ENCODE data around the gene PIGS. TPM values are rescaled to one million over a fixed set of nuclear protein-coding genes. Genes with fewer than 3 reads are reported as not detected.

PIGS gene
- total and polyA plus RNA-seq, 12 donors = 9.0 to 69.3 (median 48.5) TPM

GRCh38 chr17:28573040-28573380 lies 1.7 kb upstream of the PIGS start:
- DNase-seq (no peak), ATAC-seq (no peak)
- no peak overlapping the region for H3K4me3 ChIP-seq
- TF ChIP-seq CTCF (IDR thresholded peaks at IDR 0.05) = no peak
- H3K27me3 ChIP-seq = no peaks in the 10 kb centered on the region
- H3K9me3 ChIP-seq = no peaks in the 10 kb centered on the region
- H3K27ac ChIP-seq = no peak overlapping the region
- H3K36me3 ChIP-seq = peaks cover 0 to 21% (median 0%) of the 10 kb centered on the region in 9 donors
- intact Hi-C loops (cut with DNase I) = no loop called here
- H3K4me1 ChIP-seq = peaks cover 5 to 66% (median 48%) of the 10 kb centered on the region in 9 donors

GRCh38 chr17:28572259-28573039 lies 1.1 kb upstream of the PIGS start:
- intact Hi-C loops (cut with DNase I) = no loop called here
- Histone ChIP-seq H3K36me3 (peaks cover 0 to 25% (median 0%) of the 10 kb centered on the region in 9 donors), H3K4me1 (peaks cover 5 to 66% (median 48%) of the 10 kb centered on the region in 9 donors), H3K4me3 (peak overlapping the region in 9 of 10 donors; percentile 78 to 99 (median 97)), H3K27me3 (no peaks in the 10 kb centered on the region), H3K27ac (peak overlapping the region in 9 of 10 donors; percentile 83 to 92 (median 87)), H3K9me3 (no peaks in the 10 kb centered on the region)
- DNase-seq (peak in 1 of 2 donors; percentile 20), ATAC-seq (no peak)
- 60 to 72% methylated on average over 5 of the region's 5 CpGs for WGBS, 2 donors
- TF ChIP-seq CTCF (IDR thresholded peaks at IDR 0.05) = no peak

GRCh38 chr17:28570716-28571360 lies 486 bp downstream of the PIGS start:
- peak; percentile 4 to 29 (median 9) for ATAC-seq
- Histone ChIP-seq H3K27me3 (no peaks in the 10 kb centered on the region), H3K4me1 (peaks cover 5 to 60% (median 43%) of the 10 kb centered on the region in 9 donors), H3K4me3 (peak overlapping the region; percentile 78 to 99 (median 97)), H3K27ac (peak overlapping the region in 9 of 10 donors; percentile 83 to 92 (median 87)), H3K9me3 (no peaks in the 10 kb centered on the region), H3K36me3 (peaks cover 0 to 39% (median 0%) of the 10 kb centered on the region in 9 donors)
- WGBS, 2 donors = 1% methylated on average over 39 of the region's 39 CpGs
- peak in 1 of 2 donors; percentile 19 for DNase-seq
- intact Hi-C loops (cut with DNase I) = loop anchor here in 1 of 10 donors (2.0 kb wide), 1 partner anchor 18 kb away; the partner anchor contains the start of gene UNC119
- TF ChIP-seq CTCF (IDR thresholded peaks at IDR 0.05) = no peak

- WGBS, 2 donors = 97 to 100% methylated on average over 1 of the region's 1 CpG
Observed at GRCh38 chr17:28569446-28569845, 1.9 kb downstream of the PIGS start.

More at GRCh38 chr17:28569446-28569845, 1.9 kb downstream of the PIGS start:
- Histone ChIP-seq H3K27me3 (no peaks in the 10 kb centered on the region), H3K9me3 (no peaks in the 10 kb centered on the region), H3K4me3 (no peak overlapping the region), H3K4me1 (peaks cover 5 to 60% (median 38%) of the 10 kb centered on the region in 9 donors), H3K27ac (no peak overlapping the region), H3K36me3 (peaks cover 0 to 44% (median 0%) of the 10 kb centered on the region in 9 donors)
- DNase-seq (no peak), ATAC-seq (no peak)
- TF ChIP-seq CTCF (IDR thresholded peaks at IDR 0.05) = no peak
- intact Hi-C loops (cut with DNase I) = no loop called here
